HUDEP-2 (cell line): ENCODE data around the gene PACS2.

ENCODE experiments used
- DNase-seq, 76 experiments: peaks; one replicate each; lab custom pipeline; 2025; ENCODE audit not compliant: unreplicated experiment in 76 of 76; lab: John Stamatoyannopoulos, UW

The PACS2 gene

DNA sequence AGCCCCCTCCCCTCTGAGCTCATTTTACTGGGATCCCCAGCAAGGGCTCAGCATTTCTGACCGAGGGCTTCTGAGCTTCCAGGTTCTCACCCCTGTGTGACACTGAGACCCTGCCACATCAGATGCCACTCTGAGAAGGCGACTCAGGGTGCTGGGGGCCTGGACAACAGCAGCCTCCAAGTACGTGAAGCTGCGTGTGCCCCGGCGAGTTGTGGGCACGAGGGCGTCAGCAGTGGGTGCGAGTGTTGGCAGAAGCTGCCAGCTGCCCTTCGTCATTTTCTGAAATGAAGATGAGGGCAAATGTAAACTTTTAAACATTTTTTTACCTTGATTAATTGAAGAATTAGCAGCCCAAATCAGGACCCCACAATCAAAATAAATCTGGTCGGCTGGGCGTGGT, 51.1 kb downstream of the PACS2 start:
- no peak for DNase-seq

GRCh38 chr14:105366386-105367074, 52.0 kb downstream of the PACS2 start:
- DNase-seq = no peak

DNA sequence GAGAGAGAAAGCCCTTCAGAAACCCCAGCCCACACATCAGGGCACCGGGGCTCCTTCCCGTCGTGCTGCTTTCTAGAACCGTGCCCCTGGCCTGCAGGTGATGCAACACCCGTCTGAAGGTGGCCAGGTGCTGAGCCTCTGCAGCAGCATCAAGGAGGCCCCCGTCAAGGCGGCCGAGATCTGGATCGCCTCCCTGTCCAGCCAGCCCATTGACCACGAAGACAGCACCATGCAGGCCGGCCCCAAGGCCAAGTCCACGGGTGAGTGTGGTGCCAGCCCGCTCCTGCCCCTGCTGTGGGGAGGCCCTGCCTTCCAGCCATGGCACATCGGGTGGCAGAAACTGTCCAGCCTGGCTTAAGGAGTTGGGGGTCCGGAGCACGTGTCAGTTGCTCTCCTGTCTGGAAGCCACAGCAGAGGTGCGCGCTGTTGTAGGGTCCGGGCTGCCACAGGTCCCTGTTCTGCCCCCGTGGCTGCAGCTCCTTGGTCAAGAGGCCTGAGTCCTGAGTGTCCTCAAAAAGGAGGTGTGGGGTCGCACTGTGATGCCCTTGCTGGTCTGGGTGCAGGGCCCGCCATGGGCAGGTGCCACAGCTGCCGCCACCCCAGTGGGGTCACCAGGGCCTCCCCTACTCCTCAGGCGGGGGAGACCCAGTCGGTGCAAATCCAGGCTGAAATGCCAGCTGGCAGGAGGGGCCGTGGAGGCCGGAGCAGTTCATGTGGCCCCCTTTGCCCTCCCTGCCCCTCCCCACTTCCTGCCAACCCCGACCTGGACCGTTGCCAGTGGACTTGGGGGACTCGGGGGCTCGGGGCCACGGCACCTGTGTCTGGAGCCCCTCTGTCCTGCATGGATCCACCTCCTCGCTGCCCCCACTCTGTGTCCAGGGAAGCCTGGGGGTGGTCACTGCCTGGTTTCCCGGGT, 52.8 kb downstream of the PACS2 start:
- no peak for DNase-seq

- no peak for DNase-seq
Measured at GRCh38 chr14:105368032-105368417, 53.5 kb downstream of the PACS2 start.

DNA sequence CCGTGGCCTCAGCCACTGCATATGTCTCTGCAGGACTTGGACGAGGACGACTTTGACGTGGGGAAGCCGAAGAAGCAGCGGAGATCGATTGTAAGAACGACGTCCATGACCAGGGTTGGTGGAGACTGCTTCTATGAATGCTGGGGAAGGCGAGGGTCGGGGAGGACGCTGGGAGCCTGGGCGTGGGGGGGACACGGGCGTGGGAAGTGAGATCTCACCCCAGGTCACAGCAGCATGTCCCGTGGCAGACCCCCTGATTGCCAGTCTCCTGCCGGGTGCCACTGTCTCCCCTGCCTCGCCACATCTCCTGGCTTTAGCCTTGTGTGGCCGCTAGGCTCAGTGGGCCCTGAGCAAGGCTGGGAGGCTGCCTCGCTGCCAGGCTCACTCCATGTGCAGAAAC, 53.9 kb downstream of the PACS2 start:
- DNase-seq = no peak

DNA sequence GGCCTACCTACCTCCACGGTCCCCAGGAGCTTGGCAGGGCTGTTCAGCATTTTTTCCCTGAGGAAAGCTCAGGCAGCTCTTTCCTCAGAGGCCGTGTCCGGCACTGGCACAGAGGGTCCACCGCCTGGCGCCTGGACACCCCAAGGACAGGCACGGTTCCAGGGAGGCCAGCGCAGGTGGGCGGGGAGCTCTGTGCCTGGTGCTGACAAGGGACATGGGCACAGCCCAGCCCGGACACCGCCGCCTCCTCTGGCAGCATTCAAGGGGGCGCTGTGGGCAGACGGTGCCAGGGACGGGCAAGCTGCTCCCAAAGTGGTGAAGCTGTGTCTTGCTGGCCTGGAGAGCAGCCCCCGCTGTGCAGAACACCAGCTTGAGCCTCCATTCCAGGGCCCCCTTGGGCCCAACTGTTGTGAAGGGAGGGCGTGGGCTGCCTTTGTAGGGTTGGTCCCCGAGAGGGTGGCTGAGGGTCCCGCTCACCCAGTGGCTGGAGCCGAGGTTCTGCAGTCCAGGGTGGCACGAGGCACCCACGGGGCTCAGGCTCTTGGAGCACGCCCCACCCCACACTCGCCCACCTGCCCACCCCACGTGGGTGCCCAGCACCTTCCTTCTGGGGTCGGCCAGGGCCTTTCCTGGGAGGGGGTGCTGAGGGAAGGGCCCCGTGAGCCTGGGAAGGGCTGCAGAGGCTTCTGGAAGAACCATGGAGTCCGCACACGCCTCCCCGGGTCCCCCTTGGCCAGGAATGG, 54.5 kb downstream of the PACS2 start:
- DNase-seq = peak in 1 of 76 experiments; percentile 5

GRCh38 chr14:105369653-105370040, 55.1 kb downstream of the PACS2 start:
- DNase-seq = no peak

DNA sequence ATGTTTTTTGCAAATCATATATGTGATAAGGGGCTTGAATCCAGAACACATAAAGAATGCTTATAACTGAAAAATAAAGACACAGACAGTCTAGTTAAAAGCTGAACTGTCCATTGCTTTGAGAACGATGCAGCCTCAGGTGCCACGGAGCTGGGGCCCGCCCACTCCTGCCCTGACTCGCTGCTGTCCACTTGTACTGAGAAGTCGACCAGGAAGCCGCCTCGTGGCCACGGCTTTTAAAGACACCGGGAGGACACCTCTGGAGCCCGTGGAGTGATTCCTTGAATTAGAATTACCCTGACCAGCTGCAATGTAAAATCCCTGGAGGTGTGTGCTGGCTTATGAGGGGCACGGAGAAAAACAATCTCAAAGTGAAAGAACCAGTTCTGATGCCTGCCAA, 59.8 kb downstream of the PACS2 start:
- DNase-seq = no peak

DNA sequence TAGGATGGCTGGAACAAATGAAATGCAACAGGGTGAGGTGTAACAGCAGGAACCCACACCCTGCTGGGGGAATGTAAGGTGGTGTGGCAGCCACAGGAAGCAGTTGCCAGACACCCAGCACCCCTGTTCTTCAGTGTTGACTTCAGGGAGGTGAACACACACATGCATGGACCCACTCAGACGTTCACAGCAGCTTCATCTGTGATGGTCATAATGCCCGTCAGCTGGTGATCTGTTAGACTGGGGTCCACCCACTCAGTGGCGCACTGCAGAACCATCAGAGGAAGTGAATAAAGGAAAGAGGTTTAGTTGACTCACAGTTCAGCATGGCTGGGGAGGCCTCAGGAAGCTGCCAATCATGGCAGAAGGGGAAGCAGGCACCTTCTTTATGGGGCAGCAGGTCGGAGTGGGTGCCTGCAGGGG, 61.1 kb downstream of the PACS2 start:
- DNase-seq = peak in 1 of 76 experiments; percentile 4

DNA sequence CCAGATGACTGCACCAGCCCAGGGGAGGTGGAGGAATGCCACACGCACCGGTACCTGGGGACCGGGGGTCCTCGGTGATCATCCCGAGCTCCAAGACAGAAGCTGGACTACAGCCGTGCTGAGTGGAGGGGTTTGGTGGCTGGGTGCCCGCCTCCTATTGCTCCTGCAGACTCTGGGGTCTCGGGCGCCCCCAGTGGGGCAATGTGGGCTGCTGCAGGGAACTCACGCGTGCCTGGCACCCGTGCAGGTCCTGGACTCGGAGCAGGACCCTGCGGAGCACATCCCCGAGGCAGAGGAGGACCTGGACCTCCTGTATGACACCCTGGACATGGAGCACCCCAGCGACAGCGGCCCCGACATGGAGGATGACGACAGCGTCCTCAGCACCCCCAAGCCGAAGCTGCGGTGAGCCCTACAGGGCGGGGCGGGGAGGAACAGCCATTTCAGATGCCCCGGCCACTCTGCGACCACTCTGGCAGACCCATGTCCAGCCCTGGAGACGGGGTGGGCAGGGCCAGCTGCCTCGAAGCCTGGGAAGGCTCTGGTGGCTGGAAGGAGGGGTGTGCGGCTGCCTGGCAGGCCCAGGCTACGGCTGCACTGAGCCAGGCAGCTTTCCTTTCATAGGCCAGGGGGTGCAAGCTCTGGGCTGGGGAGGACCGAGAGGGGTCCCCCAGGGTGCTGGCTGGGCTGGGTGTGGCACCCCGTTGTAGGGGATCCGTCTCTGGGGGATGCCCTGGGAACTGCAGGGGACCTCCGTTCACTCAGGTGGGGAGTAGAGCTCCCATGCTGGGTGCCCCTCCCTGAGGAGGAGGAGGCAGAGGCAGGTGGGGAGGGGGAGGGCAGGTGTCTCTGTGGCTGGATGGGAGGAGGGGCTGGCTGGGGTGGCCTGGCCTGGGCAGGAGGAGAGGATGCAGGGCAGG, 62.2 kb downstream of the PACS2 start:
- no peak for DNase-seq

DNA sequence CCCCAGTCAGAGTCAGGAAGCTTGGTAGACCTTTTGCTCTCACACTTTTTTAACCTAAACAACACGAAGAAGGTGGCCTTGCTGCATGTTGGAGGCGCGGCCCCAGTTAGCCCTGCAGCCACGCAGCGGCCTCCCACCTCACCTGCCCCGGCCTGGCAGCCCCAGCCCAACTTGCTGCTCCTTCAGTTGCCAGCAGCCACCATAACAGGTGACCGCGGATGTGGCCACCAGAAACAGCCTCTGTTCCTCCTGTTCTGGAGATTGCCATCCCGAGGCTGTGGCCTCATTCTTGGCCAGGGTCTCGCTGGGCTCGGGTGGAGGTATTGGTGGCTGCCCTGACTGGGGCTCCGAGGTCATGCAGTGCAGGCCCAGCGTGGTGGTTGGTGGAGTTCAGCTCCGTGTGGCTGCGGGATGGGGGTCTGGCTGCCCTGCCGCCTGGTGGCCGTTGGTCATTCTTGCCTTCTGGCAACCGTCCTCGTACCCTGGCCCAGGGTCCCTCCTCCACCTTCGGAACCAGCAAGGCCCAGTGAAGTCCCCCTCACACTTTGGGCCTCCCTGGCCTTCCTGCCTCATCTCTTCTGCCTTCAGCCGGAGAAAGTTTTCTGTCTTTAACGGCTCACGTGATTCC, 63.1 kb downstream of the PACS2 start:
- no peak for DNase-seq

- DNase-seq = peak in 60 of 76 experiments; percentile 11 to 78 (median 53)
Measured at GRCh38 chr14:105378199-105378598, 63.7 kb downstream of the PACS2 start.

- DNase-seq = no peak
Measured at GRCh38 chr14:105378873-105379685, 64.5 kb downstream of the PACS2 start.

DNA sequence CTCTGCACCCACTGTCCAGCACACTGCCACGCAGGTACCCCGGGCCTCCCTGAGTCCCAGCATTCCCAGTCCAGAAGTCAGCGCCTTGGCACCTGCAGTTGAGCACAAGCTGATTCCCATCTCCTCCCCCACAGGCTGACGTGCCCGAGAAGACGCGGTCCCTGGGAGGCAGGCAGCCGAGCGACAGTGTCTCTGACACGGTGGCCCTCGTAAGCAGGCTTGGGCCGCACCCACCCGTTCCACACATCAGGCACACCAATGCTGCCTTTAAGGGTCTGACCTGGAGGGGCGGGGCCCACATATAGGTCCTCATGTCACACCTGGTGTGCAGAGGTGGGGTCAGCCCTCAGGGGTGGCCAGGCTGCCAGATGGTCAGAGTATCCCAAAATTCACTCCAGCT, 65.4 kb downstream of the PACS2 start:
- DNase-seq = no peak

GRCh38 chr14:105380756-105381155, 66.2 kb downstream of the PACS2 start:
- DNase-seq = no peak

DNA sequence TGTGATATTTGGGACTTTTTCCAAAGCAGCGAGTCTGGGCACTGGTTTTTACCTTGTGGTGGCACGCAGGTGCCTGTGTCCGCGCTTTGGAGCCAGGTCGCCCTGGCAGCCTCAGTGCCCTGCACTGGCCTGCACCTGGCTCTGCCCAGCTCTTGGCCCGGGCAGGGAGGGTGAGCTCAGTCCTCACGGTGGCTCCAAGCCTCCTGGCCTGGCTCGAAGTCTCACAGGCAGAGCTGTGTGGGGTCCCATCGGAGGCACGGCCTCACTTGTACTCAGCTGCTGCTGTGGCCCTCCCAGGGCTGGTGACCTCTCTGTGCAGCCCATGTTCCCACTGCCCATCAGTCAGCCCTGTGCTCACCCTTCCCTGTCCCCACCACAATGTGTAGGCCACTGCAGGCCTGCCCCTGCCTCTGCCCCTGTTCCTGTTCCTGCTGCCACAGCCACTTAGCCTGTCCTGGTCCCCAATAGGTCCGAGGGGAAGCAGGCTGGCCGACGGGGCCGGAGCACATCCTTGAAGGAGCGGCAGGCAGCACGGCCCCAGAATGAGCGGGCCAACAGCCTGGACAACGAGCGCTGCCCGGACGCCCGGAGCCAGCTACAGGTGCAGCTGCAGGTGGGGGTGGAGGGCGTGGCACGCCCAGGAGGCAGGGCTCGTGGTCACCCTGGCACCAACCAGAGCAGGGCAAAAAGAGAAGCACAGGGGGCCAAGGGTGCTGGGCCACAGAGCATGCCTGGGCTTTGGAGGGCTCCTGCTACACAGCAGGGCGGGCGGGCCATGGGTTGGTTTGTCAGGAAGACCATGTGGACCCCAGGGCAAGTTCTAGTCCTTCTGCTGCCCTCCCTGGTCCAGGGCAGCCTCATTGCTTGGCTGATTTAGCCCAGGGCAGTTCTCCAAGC, 67.1 kb downstream of the PACS2 start:
- no peak for DNase-seq

- DNase-seq = no peak
Measured at GRCh38 chr14:105382343-105383082, 68.0 kb downstream of the PACS2 start.
